ENCODE measurements around the gene SORCS2.

- TF ChIP-seq CTCF (IDR thresholded peaks at IDR 0.05; ENCODE audit: insufficient read depth, low read depth, low read length): no peak
- TF ChIP-seq EZH2 (IDR thresholded peaks at IDR 0.05; ENCODE audit: insufficient read depth, low read length): no peak
Observed at GRCh38 chr4:7289589-7289988, 97.3 kb downstream of the SORCS2 start.

Measured in astrocyte (in vitro differentiated cells and primary cell).